H1 (cell line): ENCODE results near the gene PLA2G4A. TPM values are rescaled to one million over a fixed set of nuclear protein-coding genes. Genes with fewer than 3 reads are reported as not detected.

Experiments
- CTCF ChIA-PET: fragments of 300-600 bp; sonication (Branson Sonifier 250); formaldehyde crosslinking; loops from one replicate; lab custom pipeline; 2021; ENCODE audit not compliant: partially characterized antibody; lab: Charles Lee
- POLR2A ChIA-PET: fragments of 300-600 bp; sonication (Branson Sonifier 250); formaldehyde crosslinking; loops from one replicate; lab custom pipeline; 2021; ENCODE audit warnings: inconsistent platforms; ENCODE audit not compliant: partially characterized antibody; lab: Charles Lee
- DNase-seq, 2 experiments: peaks; one replicate each; pipeline versions ENCODE4 v3.0.0 to v3.0.0-alpha.2; 2010 to 2022; ENCODE audit warnings: low spot score in 2 of 2, low read depth in 1 of 2, mixed read lengths in 1 of 2
- FAIRE-seq: peaks from 2 replicates; lab custom pipeline; 2011; peaks lifted over from hg19 to GRCh38; lab: Jason Lieb, UNC
- H2AFZ ChIP-seq: 2 replicates; pipeline ENCODE4 v1.8.1; 2012; ENCODE audit warnings: low read length, inconsistent platforms
- H2AK5ac ChIP-seq: 2 replicates; pipeline ENCODE4 v1.6.1; 2013; ENCODE audit warnings: low read depth, low read length
- H2BK120ac ChIP-seq: replicated peaks from 2 replicates; pipeline ENCODE3; 2013; ENCODE audit warnings: low read depth, low read length, inconsistent platforms
- H2BK12ac ChIP-seq: 2 replicates; pipeline ENCODE4 v1.6.1; 2013; ENCODE audit warnings: low read depth, low read length
- H2BK15ac ChIP-seq: 2 replicates; pipeline ENCODE4 v1.6.1; 2013; ENCODE audit warnings: low read length
- H2BK20ac ChIP-seq: 2 replicates; pipeline ENCODE4 v1.6.1; 2013; ENCODE audit warnings: low read length
- H2BK5ac ChIP-seq: 2 replicates; pipeline ENCODE4 v1.6.1; 2013; ENCODE audit warnings: low read depth, low read length
- H3K14ac ChIP-seq: 2 replicates; pipeline ENCODE4 v1.6.1; 2013; ENCODE audit warnings: inconsistent platforms; ENCODE audit not compliant: insufficient read length
- H3K18ac ChIP-seq: 2 replicates; pipeline ENCODE4 v1.6.1; 2013; ENCODE audit warnings: low read length; ENCODE audit errors: extremely low read depth
- H3K23ac ChIP-seq: 2 replicates; pipeline ENCODE4 v1.6.1; 2013; ENCODE audit warnings: inconsistent platforms; ENCODE audit not compliant: insufficient read length
- H3K23me2 ChIP-seq: 2 replicates; pipeline ENCODE4 v1.6.1; 2013; ENCODE audit warnings: low read depth, low read length
- H3K27ac ChIP-seq: 2 replicates; pipeline ENCODE4 v1.6.1; 2011; ENCODE audit warnings: low read depth, low read length, inconsistent platforms
- H3K27me3 ChIP-seq, 4 experiments: replicated peaks in 1 of 4; 1 replicate in 1 of 4; 2 replicates in 3 of 4; pipeline versions ENCODE4 v1.6.1 to v1.8.1; 2011 to 2013; ENCODE audit warnings: low read length in 3 of 4, mild to moderate bottlenecking in 3 of 4, inconsistent platforms in 2 of 4, mixed read lengths in 2 of 4, moderate library complexity in 1 of 4; ENCODE audit not compliant: control insufficient read depth in 3 of 4, insufficient read depth in 3 of 4; ENCODE audit errors: extremely low read depth in 1 of 4
- H3K36me3 ChIP-seq, 4 experiments: 2 replicates each; pipeline versions ENCODE4 v1.6.1 to v1.8.1; 2011 to 2013; ENCODE audit warnings: mild to moderate bottlenecking in 4 of 4, low read length in 3 of 4, moderate library complexity in 2 of 4, control low read depth in 1 of 4, inconsistent platforms in 1 of 4; ENCODE audit not compliant: insufficient read depth in 4 of 4, control insufficient read depth in 2 of 4
- H3K4ac ChIP-seq: replicated peaks from 2 replicates; pipeline ENCODE3; 2013; ENCODE audit warnings: low read length, low read depth, mixed read lengths, inconsistent platforms; ENCODE audit not compliant: insufficient read length
- H3K4me1 ChIP-seq, 4 experiments: replicated peaks in 1 of 4; 1 replicate in 1 of 4; 2 replicates in 3 of 4; pipeline versions ENCODE4 v1.6.1 to v1.8.1; 2011 to 2013; ENCODE audit warnings: low read length in 3 of 4, inconsistent platforms in 2 of 4, mixed read lengths in 1 of 4; ENCODE audit not compliant: insufficient read depth in 4 of 4, control insufficient read depth in 3 of 4
- H3K4me2 ChIP-seq, 2 experiments: 2 replicates each; pipeline versions ENCODE4 v1.6.1 to v1.8.1; 2011 to 2013; ENCODE audit warnings: low read depth in 2 of 2, low read length in 2 of 2, control low read depth in 1 of 2, inconsistent platforms in 1 of 2, mild to moderate bottlenecking in 1 of 2; ENCODE audit not compliant: insufficient read depth in 1 of 2
- H3K4me3 ChIP-seq, 4 experiments: fragments of 200-600, 300-600 bp in 1 of 4; sonication (generic), shearing (Covaris generic), sonication (Bioruptor Twin) in 1 of 4; 2 replicates each; pipeline versions ENCODE4 v1.5.1 to v1.8.1; 2011 to 2016; ENCODE audit warnings: low read length in 4 of 4, low read depth in 3 of 4, control low read depth in 2 of 4, inconsistent platforms in 2 of 4, mild to moderate bottlenecking in 2 of 4, mixed read lengths in 1 of 4, moderate library complexity in 1 of 4; ENCODE audit not compliant: insufficient read depth in 2 of 4; ENCODE audit errors: extremely low read depth in 1 of 4
- H3K56ac ChIP-seq: replicated peaks from 2 replicates; pipeline ENCODE3; 2013; ENCODE audit warnings: low read depth, mild to moderate bottlenecking, mixed read lengths, low read length, inconsistent platforms; ENCODE audit not compliant: insufficient read length
- H3K79me1 ChIP-seq: 2 replicates; pipeline ENCODE4 v1.6.1; 2013; ENCODE audit warnings: low read depth, low read length, control low read depth
- H3K79me2 ChIP-seq, 2 experiments: 2 replicates each; pipeline versions ENCODE4 v1.6.1 to v1.8.1; 2012 to 2013; ENCODE audit warnings: low read length in 2 of 2, mild to moderate bottlenecking in 2 of 2, inconsistent platforms in 1 of 2; ENCODE audit not compliant: insufficient read depth in 2 of 2, control insufficient read depth in 1 of 2
- H3K9ac ChIP-seq, 4 experiments: replicated peaks in 1 of 4; 1 replicate in 1 of 4; 2 replicates in 3 of 4; pipeline versions ENCODE4 v1.6.1 to v1.8.1; 2011 to 2013; ENCODE audit warnings: low read depth in 3 of 4, low read length in 3 of 4, control low read depth in 2 of 4, mild to moderate bottlenecking in 2 of 4, moderate library complexity in 2 of 4, inconsistent platforms in 1 of 4; ENCODE audit errors: extremely low read depth in 1 of 4
- H3K9me3 ChIP-seq, 2 experiments: 2 replicates each; pipeline versions ENCODE4 v1.6.1 to v1.8.1; 2012 to 2013; ENCODE audit warnings: mild to moderate bottlenecking in 2 of 2, moderate library complexity in 2 of 2, control low read depth in 1 of 2, inconsistent platforms in 1 of 2, low read depth in 1 of 2, low read length in 1 of 2, mixed read lengths in 1 of 2; ENCODE audit not compliant: insufficient read depth in 2 of 2
- H4K20me1 ChIP-seq, 2 experiments: replicated peaks in 1 of 2; 2 replicates each; pipeline versions ENCODE3 to v1.8.1; 2011 to 2013; ENCODE audit warnings: inconsistent platforms in 2 of 2, low read length in 2 of 2, mild to moderate bottlenecking in 1 of 2; ENCODE audit not compliant: insufficient read depth in 2 of 2, control insufficient read depth in 1 of 2
- H4K5ac ChIP-seq: 2 replicates; pipeline ENCODE4 v1.6.1; 2013; ENCODE audit warnings: low read length, low read depth, mixed read lengths, inconsistent platforms; ENCODE audit not compliant: insufficient read length
- H4K8ac ChIP-seq: 2 replicates; pipeline ENCODE4 v1.8.0; 2013; ENCODE audit warnings: mild to moderate bottlenecking, moderate library complexity, low read length, inconsistent platforms; ENCODE audit not compliant: insufficient read depth; ENCODE audit errors: extremely low read depth
- H4K91ac ChIP-seq: replicated peaks from 2 replicates; pipeline ENCODE3; 2013; ENCODE audit warnings: low read length, mixed read lengths, inconsistent platforms; ENCODE audit not compliant: insufficient read length
- POLR2A ChIP-seq, 2 experiments: IDR thresholded peaks; 1 replicate in 1 of 2; 2 replicates in 1 of 2; pipeline ENCODE4 v1.6.1; 2011; ENCODE audit warnings: low read depth in 2 of 2, low read length in 2 of 2, mild to moderate bottlenecking in 2 of 2; ENCODE audit errors: control extremely low read depth in 1 of 2
- RNF2 ChIP-seq: fragments of 200-900, 300-1000 bp; sonication (generic); IDR thresholded peaks from 2 replicates; pipeline ENCODE4 v1.7.1; 2016; ENCODE audit warnings: borderline replicate concordance, low read depth, mild to moderate bottlenecking, antibody characterized with exemption, low read length; ENCODE audit not compliant: poor library complexity, severe bottlenecking; ENCODE audit errors: missing control alignments
- SP4 ChIP-seq: IDR thresholded peaks from 2 replicates; pipeline ENCODE4 v1.6.1; 2012; ENCODE audit warnings: low read length, inconsistent platforms
- SRF ChIP-seq: IDR thresholded peaks from 2 replicates; pipeline ENCODE4 v1.6.1; 2011; ENCODE audit warnings: mild to moderate bottlenecking, low read depth, low read length, moderate library complexity
- ZNF274 ChIP-seq: IDR thresholded peaks from 2 replicates; pipeline ENCODE4 v1.7.0; 2012; ENCODE audit warnings: low read length, borderline replicate concordance; ENCODE audit errors: extremely low read depth
- WGBS, 2 experiments: shearing (Covaris generic) in 1 of 2; methylation state at CpG; one replicate each; pipeline versions ENCODE4 v1.1.6 to v1.1.7; 2013 to 2015; ENCODE audit warnings: low lambda C conversion rate in 2 of 2, mixed read lengths in 2 of 2, inconsistent platforms in 1 of 2, low coverage in 1 of 2, missing lambda C conversion rate in 1 of 2; ENCODE audit not compliant: insufficient replicate concordance in 2 of 2, insufficient coverage in 1 of 2, insufficient read length in 1 of 2; ENCODE audit errors: extremely low coverage in 1 of 2, missing lambda C conversion rate in 1 of 2; 5-methylcytosine and 5-hydroxymethylcytosine counted together
- polyA plus RNA-seq, 7 experiments: library from polyadenylated mRNA; depleted of rRNA in 3 of 7; stranded (reverse) in 5 of 7; unstranded in 2 of 7; fragments of >200 nt in 5 of 7; fragments of 200-250 nt in 2 of 7; gene quantifications; 1 replicate in 5 of 7; 2 replicates in 1 of 7; 4 replicates in 1 of 7; pipeline versions ENCODE4 v1.2.1 to v1.2.3, GENCODE V29; 2011 to 2013; ENCODE audit warnings: missing spikeins in 2 of 7, mixed read lengths in 2 of 7
- total RNA-seq: library from RNA; stranded (reverse); fragmentation: NEBNext Ultra II Directional; extraction: Animal tissue kit (Norgen Biotek cat#: 25700); gene quantifications from 2 replicates; pipeline ENCODE4 v1.2.1, GENCODE V29; 2021

The PLA2G4A gene
- total and polyA plus RNA-seq, 2 of the 8 experiments (the other 6 are each of a cell fraction or from before 2014, with no cell fraction given) = 0.63 to 1.4 TPM

DNA sequence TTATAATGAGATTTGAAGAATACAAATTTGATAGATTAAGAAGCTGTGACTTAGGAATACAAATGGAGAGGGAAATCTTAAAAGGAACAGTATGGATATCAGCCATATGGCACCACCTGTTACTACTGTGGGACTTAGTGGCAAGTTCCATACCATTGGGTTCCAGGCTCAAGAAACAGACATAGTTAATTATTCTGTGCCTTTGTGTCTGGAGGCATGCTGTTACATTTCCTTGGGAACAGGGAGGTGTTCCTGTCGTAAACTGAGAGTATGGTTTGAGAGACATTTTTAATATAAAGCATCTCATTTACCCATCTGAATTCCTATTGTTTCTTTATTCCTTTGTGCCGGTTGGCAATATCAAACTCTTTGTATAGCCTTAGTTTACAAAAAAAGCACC lies 15.2 kb downstream of the PLA2G4A start:
- no peaks in the 10 kb centered on the region for H3K4me1 ChIP-seq

More for the DNA sequence above, 15.2 kb downstream of the PLA2G4A start:
- Histone ChIP-seq H2BK15ac (no peak overlapping the region), H3K23ac (no peak overlapping the region), H3K4me2 (no peak overlapping the region), H3K36me3 (no peaks in the 10 kb centered on the region), H3K4ac (no peak overlapping the region), H3K79me2 (no peaks in the 10 kb centered on the region), H2BK20ac (no peak overlapping the region), H2BK12ac (no peak overlapping the region), H2AFZ (no peak overlapping the region), H4K91ac (no peak overlapping the region), H2BK120ac (no peak overlapping the region), H3K27ac (no peak overlapping the region), H3K56ac (no peak overlapping the region), H3K27me3 (no peaks in the 10 kb centered on the region), H3K4me3 (no peak overlapping the region), H3K14ac (no peak overlapping the region), H4K5ac (no peak overlapping the region), H3K18ac (no peak overlapping the region), H4K20me1 (no peaks in the 10 kb centered on the region), H3K23me2 (no peaks in the 10 kb centered on the region; the same call in 1 of the 2 replicates), H3K79me1 (no peaks in the 10 kb centered on the region), H3K9me3 (no peaks in the 10 kb centered on the region), H3K9ac (no peak overlapping the region), H2BK5ac (no peak overlapping the region), H2AK5ac (no peak overlapping the region), H4K8ac (no peak overlapping the region)
- WGBS, 2 experiments = 90% methylated on average over 2 of the region's 2 CpGs; no CpG with 5 or more reads in 1 of the 2 experiments
- DNase-seq (no peak), FAIRE-seq (no peak)
- POLR2A ChIA-PET = no interaction called here
- CTCF ChIA-PET = interaction anchor here (1.0 kb wide), 1 partner anchor 67 kb away, joined by 4 read pairs; no protein-coding TSS in a partner anchor
- TF ChIP-seq SRF (no peak), SP4 (no peak), ZNF274 (no peak), POLR2A (IDR thresholded peaks at IDR 0.05; ENCODE audit: control extremely low read depth in 1 of 2, low read depth in 2 of 2, low read length in 2 of 2) (no peak), RNF2 (no peak)
